HepG2 (cell line): Measurements from ENCODE around the gene ABHD4. TPM values are rescaled to one million over a fixed set of nuclear protein-coding genes. Genes with fewer than 3 reads are reported as not detected.
A peak's percentile ranks its signal among the peaks of the same experiment; 100 is the strongest.

Experiments
- ATAC-seq: fragments of 200-7000 bp; cut with Tn5 transposase; 3 replicates; pipeline ENCODE4 v1.9.1; 2020; ENCODE audit warnings: mild to moderate bottlenecking, moderate library complexity
- BruUV-seq: library from RNA; stranded (reverse); fragments of 400-500 nt; replicated peaks from 2 replicates; lab custom pipeline; 2021; lab: Mats Ljungman, UMichigan
- CTCF ChIA-PET: fragments of 300-600 bp; formaldehyde crosslinking; extraction: SDS; loops from one replicate; lab custom pipeline; 2021; ENCODE audit warnings: low total read pairs, inconsistent platforms, low intra/inter-chr PET ratio; lab: Yijun Ruan, JAX
- POLR2A ChIA-PET: fragments of 350-600 bp; sonication (Branson Sonifier 250); formaldehyde crosslinking; loops from one replicate; lab custom pipeline; 2020; ENCODE audit warnings: antibody characterized with exemption, inconsistent platforms; lab: Yijun Ruan, JAX
- DNase-seq: peaks from one replicate; pipeline ENCODE4 v3.0.0-alpha.2; 2015; ENCODE audit warnings: low spot score
- FAIRE-seq: peaks from 3 replicates; lab custom pipeline; 2011; peaks lifted over from hg19 to GRCh38; lab: Jason Lieb, UNC
- H2AFZ ChIP-seq: one replicate; pipeline ENCODE4 v1.6.1; 2011; ENCODE audit warnings: low read length, inconsistent platforms
- H3K27ac ChIP-seq: fragments of 300-600 bp; 3 replicates; pipeline ENCODE4 v1.8.0; 2011; ENCODE audit warnings: mixed run types, mild to moderate bottlenecking, mixed read lengths, low read length, inconsistent platforms; ENCODE audit not compliant: insufficient read depth; ENCODE audit errors: extremely low read length
- H3K27me3 ChIP-seq, 2 experiments: fragments of 200-600 bp in 1 of 2; 2 replicates in 1 of 2; 3 replicates in 1 of 2; pipeline versions ENCODE4 v1.6.0 to v1.8.0; 2011; ENCODE audit warnings: low read length in 2 of 2, mild to moderate bottlenecking in 2 of 2, moderate library complexity in 2 of 2, inconsistent platforms in 1 of 2; ENCODE audit not compliant: insufficient read depth in 2 of 2, control insufficient read depth in 1 of 2
- H3K36me3 ChIP-seq, 2 experiments: fragments of 200-600 bp in 1 of 2; replicated peaks in 1 of 2; 2 replicates in 1 of 2; 3 replicates in 1 of 2; pipeline versions ENCODE4 v1.5.1 to v1.8.0; 2011; ENCODE audit warnings: low read length in 2 of 2, inconsistent platforms in 1 of 2; ENCODE audit not compliant: insufficient read depth in 2 of 2, control insufficient read depth in 1 of 2
- H3K4me1 ChIP-seq: 2 replicates; pipeline ENCODE4 v1.5.1; 2012; ENCODE audit warnings: low read length, inconsistent platforms; ENCODE audit not compliant: insufficient read depth
- H3K4me2 ChIP-seq: 2 replicates; pipeline ENCODE4 v1.6.0; 2011; ENCODE audit warnings: low read depth, low read length, inconsistent platforms
- H3K4me3 ChIP-seq, 3 experiments: fragments of 200-600 bp in 1 of 3; sonication (generic), shearing (Covaris generic) in 1 of 3; replicated peaks in 1 of 3; 2 replicates each; pipeline ENCODE4 v1.5.1; 2011 to 2016; ENCODE audit warnings: low read length in 3 of 3, inconsistent platforms in 2 of 3, low read depth in 2 of 3, mild to moderate bottlenecking in 2 of 3, control low read depth in 1 of 3, mixed read lengths in 1 of 3; ENCODE audit not compliant: insufficient read depth in 1 of 3
- H3K79me2 ChIP-seq: one replicate; pipeline ENCODE4 v1.6.1; 2011; ENCODE audit warnings: low read length, inconsistent platforms; ENCODE audit not compliant: insufficient read depth
- H3K9ac ChIP-seq: 2 replicates; pipeline ENCODE4 v1.6.0; 2011; ENCODE audit warnings: mild to moderate bottlenecking, low read depth, low read length, inconsistent platforms; ENCODE audit not compliant: insufficient read depth
- H3K9me3 ChIP-seq: 2 replicates; pipeline ENCODE4 v1.5.1; 2012; ENCODE audit warnings: mild to moderate bottlenecking, low read length
- H4K20me1 ChIP-seq: 2 replicates; pipeline ENCODE4 v1.6.0; 2011; ENCODE audit warnings: inconsistent platforms, mild to moderate bottlenecking, low read length, moderate library complexity; ENCODE audit not compliant: insufficient read depth
- EP300 ChIP-seq, 3 experiments: sonication (generic) in 1 of 3; formaldehyde crosslinking in 1 of 3; IDR thresholded peaks; 2 replicates each; pipeline versions ENCODE4 v1.5.1 to v1.6.1; 2011 to 2020; ENCODE audit warnings: low read depth in 2 of 3, low read length in 2 of 3, borderline replicate concordance in 1 of 3, improper control_type of control experiment in 1 of 3, mild to moderate bottlenecking in 1 of 3, missing genetic modification reagents in 1 of 3, moderate library complexity in 1 of 3
- FOSL2 ChIP-seq: sonication (generic); formaldehyde crosslinking; IDR thresholded peaks from 2 replicates; pipeline ENCODE4 v1.4.0; 2020; ENCODE audit warnings: missing genetic modification reagents
- KDM2A ChIP-seq: sonication (generic); formaldehyde crosslinking; IDR thresholded peaks from 2 replicates; pipeline ENCODE4 v1.4.0; 2020; ENCODE audit warnings: low read depth, missing genetic modification reagents, borderline replicate concordance
- KLF13 ChIP-seq: sonication (generic); formaldehyde crosslinking; IDR thresholded peaks from 2 replicates; pipeline ENCODE4 v1.4.0; 2020; ENCODE audit warnings: mild to moderate bottlenecking, missing genetic modification reagents
- POLR2G ChIP-seq: fragments of 200-400 bp; formaldehyde crosslinking; IDR thresholded peaks from 2 replicates; pipeline ENCODE4 v1.6.1; 2018; ENCODE audit warnings: mild to moderate bottlenecking, low read depth, low read length, moderate library complexity
- THYN1 ChIP-seq: sonication (generic); formaldehyde crosslinking; IDR thresholded peaks from 2 replicates; pipeline ENCODE4 v1.8.1; 2023; ENCODE audit warnings: low read depth, mild to moderate bottlenecking, moderate library complexity, missing genetic modification reagents, borderline replicate concordance
- ZNF30 ChIP-seq: sonication (generic); formaldehyde crosslinking; IDR thresholded peaks from 2 replicates; pipeline ENCODE4 v1.5.0; 2020; ENCODE audit warnings: mild to moderate bottlenecking, missing genetic modification reagents
- WGBS: methylation state at CpG from one replicate; pipeline ENCODE4 v1.1.6; 2017; ENCODE audit warnings: low lambda C conversion rate; 5-methylcytosine and 5-hydroxymethylcytosine counted together
- in situ Hi-C: cut with HindIII; loops from 2 replicates; pipeline ENCODE4 v1.10.0; 2017; ENCODE audit warnings: low pct_unique_long_range_greater_than_20kb; ENCODE audit not compliant: extremely low pct_ligation_motif_present
- intact Hi-C: fragments of 100-400 bp; cut with micrococcal nuclease; formaldehyde crosslinking; loops from one replicate; pipeline ENCODE4 v1.10.0; 2022; ENCODE audit not compliant: unreplicated experiment
- polyA plus RNA-seq, 8 experiments: library from polyadenylated mRNA; depleted of rRNA in 3 of 8; stranded (reverse) in 7 of 8; unstranded in 1 of 8; fragments of >200 nt; fragmentation: Illumina TruSeq in 4 of 8; extraction: Trizol in 4 of 8; gene quantifications; 2 replicates each; pipeline versions ENCODE4 v1.2.1 to v1.2.3, GENCODE V29; 2011 to 2016; ENCODE audit warnings: low read depth in 4 of 8, missing spikeins in 1 of 8, mixed read lengths in 1 of 8; ENCODE audit not compliant: insufficient read depth in 1 of 8
- total RNA-seq, 5 experiments: library from RNA; depleted of rRNA; stranded (reverse); fragments of >200 nt; fragmentation: Illumina TruSeq; extraction: Trizol; gene quantifications; 2 replicates each; pipeline ENCODE4 v1.2.3, GENCODE V29; 2016; ENCODE audit warnings: low read depth in 1 of 5
- TF ChIP-seq, protein P1 (sequence below): sonication (generic); formaldehyde crosslinking; IDR thresholded peaks from 2 replicates; pipeline ENCODE4 v1.9.0; 2022; ENCODE audit warnings: low read depth, missing genetic modification reagents
- TF ChIP-seq, protein P2 (sequence below): IDR thresholded peaks from 2 replicates; pipeline ENCODE4 v1.4.0; 2020; ENCODE audit warnings: mild to moderate bottlenecking, missing genetic modification reagents
- TF ChIP-seq, protein P3 (sequence below): fragments of 450-650 bp; IDR thresholded peaks from 2 replicates; pipeline ENCODE4 v1.6.1; 2017; ENCODE audit warnings: mild to moderate bottlenecking

ABHD4 gene
- total and polyA plus RNA-seq, 2 of the 13 experiments (the other 11 are each of a cell fraction or from before 2014, with no cell fraction given): 16.1 to 47.5 TPM

DNA sequence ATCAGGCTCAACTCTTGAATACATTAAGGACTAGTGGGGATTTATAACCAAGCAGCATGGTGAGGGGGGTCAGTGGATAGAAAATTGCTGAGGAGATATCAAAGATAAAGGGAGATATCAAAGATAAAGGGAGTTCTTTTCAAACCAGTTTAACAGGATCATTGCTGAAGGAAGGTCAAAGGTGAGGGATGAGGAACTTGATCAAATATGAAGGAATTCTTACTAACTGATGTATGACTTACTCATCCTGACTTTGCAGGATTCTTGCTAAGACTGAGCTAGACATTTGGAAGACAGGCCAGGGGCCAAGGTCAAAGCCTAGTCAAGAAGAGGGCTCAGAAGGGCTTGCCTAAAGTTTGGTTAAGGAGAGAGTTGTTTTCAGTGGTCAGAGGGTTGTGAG is 4.8 kb downstream of the ABHD4 start (continued):
- TF ChIP-seq POLR2G (0 out of 2 replicates have a peak, but pooled peaks have one; percentile 2), KDM2A (CRISPR knock-in tag) (no peak), EP300 (IDR thresholded peaks at IDR 0.05; ENCODE audit: low read depth in 2 of 2, low read length in 2 of 2) (no peak), EP300 (CRISPR knock-in tag; IDR thresholded peaks at IDR 0.05; ENCODE audit: borderline replicate concordance) (0 out of 2 replicates have a peak, but pooled peaks have one; percentile 20), KLF13 (CRISPR knock-in tag) (no peak), THYN1 (CRISPR knock-in tag) (no peak)
- TF ChIP-seq, protein P1, sequence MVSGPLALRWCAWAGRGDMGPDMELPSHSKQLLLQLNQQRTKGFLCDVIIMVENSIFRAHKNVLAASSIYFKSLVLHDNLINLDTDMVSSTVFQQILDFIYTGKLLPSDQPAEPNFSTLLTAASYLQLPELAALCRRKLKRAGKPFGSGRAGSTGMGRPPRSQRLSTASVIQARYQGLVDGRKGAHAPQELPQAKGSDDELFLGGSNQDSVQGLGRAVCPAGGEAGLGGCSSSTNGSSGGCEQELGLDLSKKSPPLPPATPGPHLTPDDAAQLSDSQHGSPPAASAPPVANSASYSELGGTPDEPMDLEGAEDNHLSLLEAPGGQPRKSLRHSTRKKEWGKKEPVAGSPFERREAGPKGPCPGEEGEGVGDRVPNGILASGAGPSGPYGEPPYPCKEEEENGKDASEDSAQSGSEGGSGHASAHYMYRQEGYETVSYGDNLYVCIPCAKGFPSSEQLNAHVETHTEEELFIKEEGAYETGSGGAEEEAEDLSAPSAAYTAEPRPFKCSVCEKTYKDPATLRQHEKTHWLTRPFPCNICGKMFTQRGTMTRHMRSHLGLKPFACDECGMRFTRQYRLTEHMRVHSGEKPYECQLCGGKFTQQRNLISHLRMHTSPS: no peak

DNA sequence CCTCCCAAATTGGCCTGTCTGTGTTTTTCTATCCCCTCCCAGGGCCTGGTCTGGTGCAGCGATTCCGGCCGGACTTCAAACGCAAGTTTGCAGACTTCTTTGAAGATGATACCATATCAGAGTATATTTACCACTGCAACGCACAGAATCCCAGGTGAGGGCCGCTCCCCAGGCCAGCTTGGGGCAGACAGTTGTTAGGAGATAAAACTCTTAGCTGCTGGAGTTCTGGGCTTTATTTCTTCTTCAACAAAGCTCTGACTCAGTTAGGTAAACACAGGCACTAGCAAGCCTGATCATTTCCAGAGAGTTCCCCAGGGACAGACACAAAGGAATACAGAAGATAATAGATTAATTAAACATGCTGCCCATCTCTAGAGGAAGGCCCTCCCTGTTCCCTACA is 8.3 kb downstream of the ABHD4 start:
- ChIA-PET POLR2A (interaction anchor here (0.8 to 2.3 kb wide), 4 partner anchors 8 to 160 kb away, joined by 3 to 12 read pairs (median 4); partner anchors contain the start of genes ABHD4, DAD1 and OXA1L), CTCF (interaction anchor here (1.5 kb wide), 1 partner anchor 9 kb away, joined by 3 read pairs; the partner anchor contains the start of gene ABHD4)
- Histone ChIP-seq H4K20me1 (0 out of 2 replicates have a peak, but pooled peaks cover 4% of the 10 kb centered on the region), H3K9ac (no peak overlapping the region), H3K9me3 (no peaks in the 10 kb centered on the region), H3K4me2 (no peak overlapping the region), H2AFZ (no peak overlapping the region), H3K27ac (no peak overlapping the region), H3K36me3 (peaks cover 37 to 84% of the 10 kb centered on the region in 2 experiments), H3K4me1 (peaks cover 9% of the 10 kb centered on the region), H3K27me3 (no peaks in the 10 kb centered on the region), H3K4me3 (no peak overlapping the region), H3K79me2 (no peaks in the 10 kb centered on the region)
- DNase-seq (peak; percentile 70), ATAC-seq (peak; percentile 22; the same call in 1 of the 3 replicates), FAIRE-seq (no peak)
- intact Hi-C loops (no loop called here), in situ Hi-C loops (no loop called here)
- WGBS: 80% methylated on average over 6 of the region's 6 CpGs
- BruUV-seq: no TSS peak
- TF ChIP-seq, protein P2, sequence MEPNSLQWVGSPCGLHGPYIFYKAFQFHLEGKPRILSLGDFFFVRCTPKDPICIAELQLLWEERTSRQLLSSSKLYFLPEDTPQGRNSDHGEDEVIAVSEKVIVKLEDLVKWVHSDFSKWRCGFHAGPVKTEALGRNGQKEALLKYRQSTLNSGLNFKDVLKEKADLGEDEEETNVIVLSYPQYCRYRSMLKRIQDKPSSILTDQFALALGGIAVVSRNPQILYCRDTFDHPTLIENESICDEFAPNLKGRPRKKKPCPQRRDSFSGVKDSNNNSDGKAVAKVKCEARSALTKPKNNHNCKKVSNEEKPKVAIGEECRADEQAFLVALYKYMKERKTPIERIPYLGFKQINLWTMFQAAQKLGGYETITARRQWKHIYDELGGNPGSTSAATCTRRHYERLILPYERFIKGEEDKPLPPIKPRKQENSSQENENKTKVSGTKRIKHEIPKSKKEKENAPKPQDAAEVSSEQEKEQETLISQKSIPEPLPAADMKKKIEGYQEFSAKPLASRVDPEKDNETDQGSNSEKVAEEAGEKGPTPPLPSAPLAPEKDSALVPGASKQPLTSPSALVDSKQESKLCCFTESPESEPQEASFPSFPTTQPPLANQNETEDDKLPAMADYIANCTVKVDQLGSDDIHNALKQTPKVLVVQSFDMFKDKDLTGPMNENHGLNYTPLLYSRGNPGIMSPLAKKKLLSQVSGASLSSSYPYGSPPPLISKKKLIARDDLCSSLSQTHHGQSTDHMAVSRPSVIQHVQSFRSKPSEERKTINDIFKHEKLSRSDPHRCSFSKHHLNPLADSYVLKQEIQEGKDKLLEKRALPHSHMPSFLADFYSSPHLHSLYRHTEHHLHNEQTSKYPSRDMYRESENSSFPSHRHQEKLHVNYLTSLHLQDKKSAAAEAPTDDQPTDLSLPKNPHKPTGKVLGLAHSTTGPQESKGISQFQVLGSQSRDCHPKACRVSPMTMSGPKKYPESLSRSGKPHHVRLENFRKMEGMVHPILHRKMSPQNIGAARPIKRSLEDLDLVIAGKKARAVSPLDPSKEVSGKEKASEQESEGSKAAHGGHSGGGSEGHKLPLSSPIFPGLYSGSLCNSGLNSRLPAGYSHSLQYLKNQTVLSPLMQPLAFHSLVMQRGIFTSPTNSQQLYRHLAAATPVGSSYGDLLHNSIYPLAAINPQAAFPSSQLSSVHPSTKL (CRISPR knock-in tag): peak; percentile 11; the same call in 1 of the 2 replicates
- TF ChIP-seq, protein P3, sequence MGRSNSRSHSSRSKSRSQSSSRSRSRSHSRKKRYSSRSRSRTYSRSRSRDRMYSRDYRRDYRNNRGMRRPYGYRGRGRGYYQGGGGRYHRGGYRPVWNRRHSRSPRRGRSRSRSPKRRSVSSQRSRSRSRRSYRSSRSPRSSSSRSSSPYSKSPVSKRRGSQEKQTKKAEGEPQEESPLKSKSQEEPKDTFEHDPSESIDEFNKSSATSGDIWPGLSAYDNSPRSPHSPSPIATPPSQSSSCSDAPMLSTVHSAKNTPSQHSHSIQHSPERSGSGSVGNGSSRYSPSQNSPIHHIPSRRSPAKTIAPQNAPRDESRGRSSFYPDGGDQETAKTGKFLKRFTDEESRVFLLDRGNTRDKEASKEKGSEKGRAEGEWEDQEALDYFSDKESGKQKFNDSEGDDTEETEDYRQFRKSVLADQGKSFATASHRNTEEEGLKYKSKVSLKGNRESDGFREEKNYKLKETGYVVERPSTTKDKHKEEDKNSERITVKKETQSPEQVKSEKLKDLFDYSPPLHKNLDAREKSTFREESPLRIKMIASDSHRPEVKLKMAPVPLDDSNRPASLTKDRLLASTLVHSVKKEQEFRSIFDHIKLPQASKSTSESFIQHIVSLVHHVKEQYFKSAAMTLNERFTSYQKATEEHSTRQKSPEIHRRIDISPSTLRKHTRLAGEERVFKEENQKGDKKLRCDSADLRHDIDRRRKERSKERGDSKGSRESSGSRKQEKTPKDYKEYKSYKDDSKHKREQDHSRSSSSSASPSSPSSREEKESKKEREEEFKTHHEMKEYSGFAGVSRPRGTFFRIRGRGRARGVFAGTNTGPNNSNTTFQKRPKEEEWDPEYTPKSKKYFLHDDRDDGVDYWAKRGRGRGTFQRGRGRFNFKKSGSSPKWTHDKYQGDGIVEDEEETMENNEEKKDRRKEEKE: no peak
- TF ChIP-seq ZNF30 (CRISPR knock-in tag) (no peak), FOSL2 (CRISPR knock-in tag) (peak; percentile 83)
